GM23338 (cell line): ENCODE results near the gene DPP9. TPM values are rescaled to one million over a fixed set of nuclear protein-coding genes. Genes with fewer than 3 reads are reported as not detected.

Experiments used
- ATAC-seq: fragments of 200-7000 bp; cut with Tn5 transposase; 3 replicates; pipeline ENCODE4 v1.9.1; 2020
- DNase-seq: peaks from one replicate; pipeline ENCODE4 v3.0.0-alpha.2; 2015; ENCODE audit warnings: low spot score
- H2AFZ ChIP-seq: fragments of 200-600 bp; sonication (generic); 2 replicates; pipeline ENCODE4 v1.8.0; 2016; ENCODE audit warnings: antibody characterized with exemption, mild to moderate bottlenecking, moderate library complexity
- H3F3A ChIP-seq: fragments of 200-600 bp; sonication (generic); replicated peaks from 2 replicates; pipeline ENCODE4 v1.8.0; 2017; ENCODE audit warnings: antibody characterized with exemption, mixed run types, low read depth
- H3K27ac ChIP-seq: fragments of 200-600 bp; sonication (generic); 2 replicates; pipeline ENCODE4 v1.6.1; 2016; ENCODE audit warnings: low read depth
- H3K27me3 ChIP-seq: fragments of 200-600 bp; sonication (generic); 2 replicates; pipeline ENCODE4 v1.8.0; 2016; ENCODE audit warnings: mild to moderate bottlenecking, mixed run types, moderate library complexity; ENCODE audit not compliant: insufficient read depth
- H3K36me3 ChIP-seq: fragments of 200-600 bp; sonication (generic); 2 replicates; pipeline ENCODE4 v1.8.0; 2016; ENCODE audit warnings: mild to moderate bottlenecking; ENCODE audit not compliant: insufficient read depth
- H3K4me1 ChIP-seq: fragments of 200-600 bp; sonication (generic); 2 replicates; pipeline ENCODE4 v1.8.0; 2016; ENCODE audit warnings: mild to moderate bottlenecking, moderate library complexity; ENCODE audit not compliant: insufficient read depth
- H3K4me2 ChIP-seq: fragments of 200-600 bp; sonication (generic); 2 replicates; pipeline ENCODE4 v1.7.1; 2017; ENCODE audit warnings: mixed run types
- H3K4me3 ChIP-seq: fragments of 200-600 bp; sonication (generic); 2 replicates; pipeline ENCODE4 v1.6.1; 2016; ENCODE audit warnings: mixed run types
- H3K79me2 ChIP-seq: fragments of 200-600 bp; sonication (generic); replicated peaks from 2 replicates; pipeline ENCODE4 v1.8.0; 2017; ENCODE audit warnings: mild to moderate bottlenecking; ENCODE audit not compliant: insufficient read depth
- H3K9me2 ChIP-seq: fragments of 200-600 bp; sonication (generic); 2 replicates; pipeline ENCODE4 v1.8.0; 2017; ENCODE audit not compliant: insufficient read depth
- H4K20me1 ChIP-seq: fragments of 200-600 bp; sonication (generic); replicated peaks from 2 replicates; pipeline ENCODE4 v1.8.0; 2017; ENCODE audit warnings: mild to moderate bottlenecking; ENCODE audit not compliant: insufficient read depth
- H3K27ac Mint-ChIP-seq: 2 replicates; pipeline ENCODE4 v1.8.0; 2020; ENCODE audit warnings: inconsistent platforms, mild to moderate bottlenecking, moderate library complexity, mixed read lengths
- H3K27me3 Mint-ChIP-seq: 3 replicates; pipeline ENCODE4 v1.8.0; 2022; ENCODE audit warnings: low read depth, mild to moderate bottlenecking, moderate library complexity, mixed read lengths, inconsistent platforms; ENCODE audit not compliant: insufficient read depth, poor library complexity
- H3K36me3 Mint-ChIP-seq: 3 replicates; pipeline ENCODE4 v1.8.0; 2021; ENCODE audit warnings: low read depth, mild to moderate bottlenecking, inconsistent platforms, moderate library complexity, mixed read lengths
- H3K4me1 Mint-ChIP-seq: 3 replicates; pipeline ENCODE4 v1.8.0; 2020; ENCODE audit warnings: mild to moderate bottlenecking, inconsistent platforms, mixed read lengths
- H3K4me3 Mint-ChIP-seq: 3 replicates; pipeline ENCODE4 v1.8.0; 2021; ENCODE audit warnings: moderate library complexity, mild to moderate bottlenecking, inconsistent platforms, mixed read lengths
- H3K9me3 Mint-ChIP-seq: 3 replicates; pipeline ENCODE4 v1.8.0; 2020; ENCODE audit warnings: moderate library complexity, mild to moderate bottlenecking, inconsistent platforms, mixed read lengths
- CREB1 ChIP-seq: fragments of 250-450 bp; sonication (Bioruptor Pico); IDR thresholded peaks from 2 replicates; pipeline ENCODE4 v1.5.0; 2020; ENCODE audit warnings: low read depth, mild to moderate bottlenecking, moderate library complexity
- CTCF ChIP-seq, 2 experiments: fragments of 200-600 bp in 1 of 2; sonication (generic) in 1 of 2; conservative IDR thresholded peaks; 2 replicates each; pipeline versions ENCODE4 v1.5.1 to v1.6.1; 2016 to 2017; ENCODE audit warnings: antibody characterized with exemption in 2 of 2, low read depth in 2 of 2, mild to moderate bottlenecking in 2 of 2, moderate library complexity in 1 of 2
- ETS1 ChIP-seq: IDR thresholded peaks from 2 replicates; pipeline ENCODE4 v1.6.1; 2016; ENCODE audit warnings: antibody characterized with exemption
- EZH2 ChIP-seq: fragments of 200-600 bp; sonication (generic); IDR thresholded peaks from one replicate; pipeline ENCODE4 v1.8.0; 2017; ENCODE audit warnings: antibody characterized with exemption, mild to moderate bottlenecking, low read depth; ENCODE audit not compliant: unreplicated experiment
- EZH2phosphoT487 ChIP-seq: fragments of 200-600 bp; sonication (generic); IDR thresholded peaks from one replicate; pipeline ENCODE4 v1.8.1; 2018; ENCODE audit warnings: antibody characterized with exemption; ENCODE audit not compliant: unreplicated experiment
- JUNB ChIP-seq: IDR thresholded peaks from one replicate; pipeline ENCODE4 v1.6.1; 2016; ENCODE audit warnings: antibody characterized with exemption; ENCODE audit not compliant: unreplicated experiment
- NANOG ChIP-seq: IDR thresholded peaks from 2 replicates; pipeline ENCODE4 v1.6.1; 2016; ENCODE audit warnings: antibody characterized with exemption, borderline replicate concordance
- POLR2AphosphoS5 ChIP-seq: IDR thresholded peaks from 2 replicates; pipeline ENCODE4 v1.6.1; 2016; ENCODE audit warnings: antibody characterized with exemption, low read depth
- REST ChIP-seq: IDR thresholded peaks from one replicate; pipeline ENCODE4 v1.6.1; 2018; ENCODE audit warnings: antibody characterized with exemption; ENCODE audit not compliant: unreplicated experiment
- STAT1 ChIP-seq: IDR thresholded peaks from one replicate; pipeline ENCODE4 v1.6.1; 2016; ENCODE audit warnings: antibody characterized with exemption; ENCODE audit not compliant: unreplicated experiment
- ZNF114 ChIP-seq: fragments of 250-450 bp; sonication (Bioruptor Pico); IDR thresholded peaks from 2 replicates; pipeline ENCODE4 v1.5.0; 2020; ENCODE audit warnings: mild to moderate bottlenecking, moderate library complexity
- ZNF331 ChIP-seq: fragments of 250-450 bp; sonication (Bioruptor Pico); IDR thresholded peaks from 2 replicates; pipeline ENCODE4 v1.5.0; 2020; ENCODE audit warnings: low read depth, mild to moderate bottlenecking, moderate library complexity
- ZNF462 ChIP-seq: fragments of 250-450 bp; sonication (Bioruptor Pico); IDR thresholded peaks from 2 replicates; pipeline ENCODE4 v1.5.0; 2020; ENCODE audit warnings: mild to moderate bottlenecking, moderate library complexity
- polyA plus RNA-seq: library from polyadenylated mRNA; unstranded; fragments of >200 nt; fragmentation: Nextera tagmentation; extraction: Ambion mirVana; gene quantifications from 2 replicates; pipeline ENCODE4 v1.2.1, GENCODE V29; 2016
- total RNA-seq: library from RNA; depleted of rRNA; stranded (reverse); fragments of >200 nt; shearing (Covaris generic); gene quantifications from 2 replicates; pipeline ENCODE4 v1.2.3, GENCODE V29; 2014

DPP9 gene
- total and polyA plus RNA-seq, 2 experiments from 2014 or later, result 19.5 to 49.2 TPM

- H3K27ac Mint-ChIP-seq, result no peak overlapping the region
- H3K4me3 Mint-ChIP-seq, result no peak overlapping the region
- H3K4me1 ChIP-seq, result peaks cover 9% of the 10 kb centered on the region; the same call in 1 of the 2 replicates
- no peak for DNase-seq
- H3K36me3 Mint-ChIP-seq, result peaks cover 43% of the 10 kb centered on the region
- H3K27me3 Mint-ChIP-seq, result peaks cover 5% of the 10 kb centered on the region
- TF ChIP-seq NANOG (no peak), EZH2 (no peak), CTCF (conservative IDR thresholded peaks at IDR 0.05; ENCODE audit: low read depth in 2 of 2) (no peak), ZNF462 (CRISPR knock-in tag) (no peak), POLR2AphosphoS5 (no peak), JUNB (no peak), REST (no peak), ZNF331 (CRISPR knock-in tag) (no peak), ETS1 (no peak), ZNF114 (CRISPR knock-in tag) (no peak), CREB1 (CRISPR knock-in tag) (no peak), EZH2phosphoT487 (no peak), STAT1 (no peak)
- H3F3A ChIP-seq, result no peaks in the 10 kb centered on the region
- H3K9me2 ChIP-seq, result no peaks in the 10 kb centered on the region
- H3K27me3 ChIP-seq, result no peaks in the 10 kb centered on the region
- no peak overlapping the region for H3K4me3 ChIP-seq
- ATAC-seq, result no peak
- peaks cover 2% of the 10 kb centered on the region; the same call in 1 of the 3 replicates for H3K4me1 Mint-ChIP-seq
- no peaks in the 10 kb centered on the region for H3K9me3 Mint-ChIP-seq
- no peaks in the 10 kb centered on the region; the same call in 1 of the 2 replicates for H3K36me3 ChIP-seq
- no peak overlapping the region for H3K4me2 ChIP-seq
- no peak overlapping the region for H2AFZ ChIP-seq
- H3K27ac ChIP-seq, result no peak overlapping the region
- peaks cover 22% of the 10 kb centered on the region for H3K79me2 ChIP-seq
- H4K20me1 ChIP-seq, result no peaks in the 10 kb centered on the region; the same call in 1 of the 2 replicates
Observed at GRCh38 chr19:4717966-4718701, 5.5 kb downstream of the DPP9 start.
